ENCODE results near the gene MRPL12.

Gene MRPL12

DNA sequence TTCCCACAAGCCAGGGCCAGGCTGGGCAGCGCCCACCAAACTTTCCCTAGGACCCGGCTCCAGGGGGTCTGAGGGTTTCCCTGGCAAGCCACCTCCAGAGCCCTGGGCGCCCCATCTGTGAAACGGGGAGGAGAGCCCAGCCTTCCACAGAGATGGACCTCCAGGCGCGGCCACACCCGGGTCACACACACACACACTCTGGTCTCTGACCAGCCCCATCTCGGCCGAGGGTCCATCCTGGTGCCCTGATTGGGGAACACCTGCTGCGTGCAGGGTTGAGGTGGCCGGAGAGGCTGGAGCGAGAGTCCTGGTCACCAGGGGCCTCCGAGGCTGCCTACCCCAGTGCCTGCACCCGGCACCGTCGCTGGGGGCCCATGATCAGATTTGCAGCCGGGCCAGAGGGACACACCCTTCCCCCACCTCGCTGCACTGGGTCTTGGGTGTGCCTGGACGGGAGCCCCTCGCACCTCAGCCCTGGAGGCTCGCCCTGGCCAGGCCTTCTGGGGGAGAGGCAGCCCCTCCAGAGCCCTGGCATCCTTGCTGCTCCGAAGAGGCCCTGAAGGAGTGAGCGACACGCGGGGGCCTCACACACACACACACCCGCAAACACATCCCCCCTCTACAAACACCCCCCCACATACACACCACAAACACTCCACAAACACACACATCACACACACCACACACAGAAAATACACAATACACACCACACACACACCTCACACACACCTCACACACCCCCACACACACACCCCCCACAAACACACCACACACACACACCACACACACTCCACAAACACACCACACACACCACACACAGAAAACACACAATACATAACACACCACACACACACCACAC lies 38.7 kb downstream of the MRPL12 start:
- no peak for DNase-seq

Measured in NCI-H146 (cell line).